ENCODE measurements around the gene FOXP1.

DNA sequence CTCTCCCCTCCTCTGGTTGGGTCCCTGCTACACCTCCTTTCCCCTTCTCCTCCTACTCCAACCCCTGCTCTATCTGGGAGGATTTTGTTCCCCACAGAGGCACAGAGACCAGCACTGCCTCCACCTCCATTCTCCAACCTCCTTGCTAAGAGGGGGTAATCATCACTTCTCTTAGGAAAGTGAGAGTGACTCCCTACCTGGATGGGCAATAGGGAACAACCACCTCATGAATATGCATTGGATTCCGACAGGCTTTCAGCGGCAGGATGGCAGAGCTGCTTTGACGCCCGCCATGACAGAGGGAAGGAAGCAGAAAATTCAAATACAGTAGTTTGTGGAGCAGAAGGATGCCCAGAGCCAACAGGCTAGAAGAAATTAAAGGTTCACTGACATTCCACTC is 656.3 kb downstream of the FOXP1 start:
- TF ChIP-seq, protein P1, sequence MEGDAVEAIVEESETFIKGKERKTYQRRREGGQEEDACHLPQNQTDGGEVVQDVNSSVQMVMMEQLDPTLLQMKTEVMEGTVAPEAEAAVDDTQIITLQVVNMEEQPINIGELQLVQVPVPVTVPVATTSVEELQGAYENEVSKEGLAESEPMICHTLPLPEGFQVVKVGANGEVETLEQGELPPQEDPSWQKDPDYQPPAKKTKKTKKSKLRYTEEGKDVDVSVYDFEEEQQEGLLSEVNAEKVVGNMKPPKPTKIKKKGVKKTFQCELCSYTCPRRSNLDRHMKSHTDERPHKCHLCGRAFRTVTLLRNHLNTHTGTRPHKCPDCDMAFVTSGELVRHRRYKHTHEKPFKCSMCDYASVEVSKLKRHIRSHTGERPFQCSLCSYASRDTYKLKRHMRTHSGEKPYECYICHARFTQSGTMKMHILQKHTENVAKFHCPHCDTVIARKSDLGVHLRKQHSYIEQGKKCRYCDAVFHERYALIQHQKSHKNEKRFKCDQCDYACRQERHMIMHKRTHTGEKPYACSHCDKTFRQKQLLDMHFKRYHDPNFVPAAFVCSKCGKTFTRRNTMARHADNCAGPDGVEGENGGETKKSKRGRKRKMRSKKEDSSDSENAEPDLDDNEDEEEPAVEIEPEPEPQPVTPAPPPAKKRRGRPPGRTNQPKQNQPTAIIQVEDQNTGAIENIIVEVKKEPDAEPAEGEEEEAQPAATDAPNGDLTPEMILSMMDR (conservative IDR thresholded peaks at IDR 0.05 in 1 of 2, IDR thresholded peaks at IDR 0.05 in 1 of 2; ENCODE audit: low read depth in 1 of 2, low read length in 2 of 2): no peak
- no peak for TF ChIP-seq EZH2 (IDR thresholded peaks at IDR 0.05; ENCODE audit: low read length, missing control alignments)

Measured in fibroblast of lung (primary cell).